ENCODE results near the gene RAB7B.

Gene RAB7B

DNA sequence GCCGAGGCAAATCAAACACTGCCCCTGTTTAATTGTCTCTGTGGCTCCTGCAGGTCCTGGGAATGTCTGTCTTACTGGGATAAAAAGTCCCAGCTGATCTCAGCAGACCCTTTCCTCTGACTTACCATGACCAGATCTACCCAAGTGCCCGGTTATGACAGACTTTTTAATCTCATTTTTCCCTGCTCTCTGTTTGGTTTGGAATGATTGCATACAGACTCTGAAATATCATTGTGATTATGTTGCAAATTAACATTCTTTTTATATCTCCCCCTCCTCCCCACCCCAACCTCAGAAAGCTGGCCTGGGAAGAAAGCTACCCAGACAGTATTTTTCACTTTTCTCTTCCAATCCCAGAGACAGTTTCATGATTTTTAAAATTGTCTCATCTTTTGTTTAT is 16.3 kb downstream of the RAB7B start:
- H2AFZ ChIP-seq = no peak overlapping the region
- H3K36me3 ChIP-seq (ENCODE audit: control insufficient read depth, insufficient read depth, low read length) = no peaks in the 10 kb centered on the region
- TF ChIP-seq, protein P1, sequence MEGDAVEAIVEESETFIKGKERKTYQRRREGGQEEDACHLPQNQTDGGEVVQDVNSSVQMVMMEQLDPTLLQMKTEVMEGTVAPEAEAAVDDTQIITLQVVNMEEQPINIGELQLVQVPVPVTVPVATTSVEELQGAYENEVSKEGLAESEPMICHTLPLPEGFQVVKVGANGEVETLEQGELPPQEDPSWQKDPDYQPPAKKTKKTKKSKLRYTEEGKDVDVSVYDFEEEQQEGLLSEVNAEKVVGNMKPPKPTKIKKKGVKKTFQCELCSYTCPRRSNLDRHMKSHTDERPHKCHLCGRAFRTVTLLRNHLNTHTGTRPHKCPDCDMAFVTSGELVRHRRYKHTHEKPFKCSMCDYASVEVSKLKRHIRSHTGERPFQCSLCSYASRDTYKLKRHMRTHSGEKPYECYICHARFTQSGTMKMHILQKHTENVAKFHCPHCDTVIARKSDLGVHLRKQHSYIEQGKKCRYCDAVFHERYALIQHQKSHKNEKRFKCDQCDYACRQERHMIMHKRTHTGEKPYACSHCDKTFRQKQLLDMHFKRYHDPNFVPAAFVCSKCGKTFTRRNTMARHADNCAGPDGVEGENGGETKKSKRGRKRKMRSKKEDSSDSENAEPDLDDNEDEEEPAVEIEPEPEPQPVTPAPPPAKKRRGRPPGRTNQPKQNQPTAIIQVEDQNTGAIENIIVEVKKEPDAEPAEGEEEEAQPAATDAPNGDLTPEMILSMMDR (IDR thresholded peaks at IDR 0.05) = no peak
- H3K4me2 ChIP-seq (ENCODE audit: low read length) = no peak overlapping the region
- peaks cover 9% of the 10 kb centered on the region for H3K4me1 ChIP-seq
- H3K9ac ChIP-seq = no peak overlapping the region
- no peak overlapping the region for H3K27ac ChIP-seq
- H3K4me3 ChIP-seq (ENCODE audit: low read depth, low read length) = no peak overlapping the region
- no peaks in the 10 kb centered on the region for H3K79me2 ChIP-seq
- no peaks in the 10 kb centered on the region for H3K9me3 ChIP-seq (ENCODE audit: control insufficient read depth, low read length)
- no peaks in the 10 kb centered on the region for H3K27me3 ChIP-seq (ENCODE audit: control insufficient read depth, insufficient read depth, low read length)

DNA sequence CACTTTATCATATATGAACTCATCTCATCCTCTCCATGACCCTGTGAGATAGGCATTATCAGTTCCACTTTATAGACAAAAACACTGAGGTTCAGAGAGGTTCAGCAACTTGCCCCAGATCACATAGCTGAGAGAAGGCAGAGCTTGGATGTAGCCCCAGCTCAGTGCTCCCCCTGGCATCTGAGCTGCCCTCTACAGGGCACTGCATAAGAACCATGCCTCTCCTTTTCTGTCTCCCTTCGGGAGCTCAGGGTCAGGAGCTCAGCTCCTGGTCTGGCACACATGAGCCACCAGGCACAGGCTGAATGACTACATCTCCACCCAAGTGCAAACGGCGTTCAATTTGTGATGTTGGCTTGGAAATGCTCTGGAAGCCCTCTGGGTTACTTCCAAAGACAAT is 16.9 kb downstream of the RAB7B start:
- Histone ChIP-seq H3K9ac (no peak overlapping the region), H3K27ac (no peak overlapping the region), H3K4me3 (ENCODE audit: low read depth, low read length) (no peak overlapping the region), H3K27me3 (ENCODE audit: control insufficient read depth, insufficient read depth, low read length) (no peaks in the 10 kb centered on the region), H3K9me3 (ENCODE audit: control insufficient read depth, low read length) (no peaks in the 10 kb centered on the region), H2AFZ (no peak overlapping the region), H3K79me2 (no peaks in the 10 kb centered on the region), H3K36me3 (ENCODE audit: control insufficient read depth, insufficient read depth, low read length) (no peaks in the 10 kb centered on the region), H3K4me1 (peaks cover 9% of the 10 kb centered on the region), H3K4me2 (ENCODE audit: low read length) (no peak overlapping the region)
- TF ChIP-seq, protein P1 (IDR thresholded peaks at IDR 0.05) = no peak

DNA sequence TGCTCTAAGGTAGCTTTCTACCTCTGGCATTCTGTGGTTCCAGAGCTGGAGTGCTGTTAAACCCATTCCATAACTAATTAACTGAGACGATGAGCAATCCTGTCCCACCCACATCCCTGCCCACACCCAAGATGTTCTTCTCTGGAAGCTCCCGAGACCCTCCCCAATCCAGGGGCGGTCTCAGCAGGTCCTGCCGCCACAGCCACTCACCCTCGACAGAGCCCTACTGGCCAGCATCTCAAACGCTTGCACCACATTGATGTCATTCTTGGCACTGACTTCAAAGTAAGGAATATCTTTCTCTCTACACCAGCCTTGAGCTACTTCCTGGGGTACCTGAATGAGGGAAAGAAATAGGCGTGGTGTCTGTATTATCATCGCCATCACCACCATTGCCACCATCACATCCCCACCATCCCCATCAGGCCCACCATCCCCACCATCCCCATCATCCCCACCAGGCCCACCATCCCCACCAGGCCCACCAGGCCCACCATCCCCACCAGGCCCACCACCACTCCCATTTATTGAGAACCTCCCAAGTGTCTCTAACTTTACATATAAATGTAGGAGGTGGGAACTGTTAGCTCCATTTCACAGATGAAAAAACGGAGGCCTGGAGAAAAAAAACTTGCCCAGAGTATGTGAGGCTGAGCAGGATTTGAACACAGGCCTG is 17.7 kb downstream of the RAB7B start:
- TF ChIP-seq, protein P1 (IDR thresholded peaks at IDR 0.05) = no peak
- no peaks in the 10 kb centered on the region for H3K27me3 ChIP-seq (ENCODE audit: control insufficient read depth, insufficient read depth, low read length)
- H3K79me2 ChIP-seq = no peaks in the 10 kb centered on the region
- no peak overlapping the region for H3K4me3 ChIP-seq (ENCODE audit: low read depth, low read length)
- no peaks in the 10 kb centered on the region for H3K36me3 ChIP-seq (ENCODE audit: control insufficient read depth, insufficient read depth, low read length)
- H3K9ac ChIP-seq = no peak overlapping the region
- H3K9me3 ChIP-seq (ENCODE audit: control insufficient read depth, low read length) = no peaks in the 10 kb centered on the region
- H3K27ac ChIP-seq = no peak overlapping the region
- no peak overlapping the region for H3K4me2 ChIP-seq (ENCODE audit: low read length)
- H3K4me1 ChIP-seq = peaks cover 9% of the 10 kb centered on the region
- no peak overlapping the region for H2AFZ ChIP-seq

DNA sequence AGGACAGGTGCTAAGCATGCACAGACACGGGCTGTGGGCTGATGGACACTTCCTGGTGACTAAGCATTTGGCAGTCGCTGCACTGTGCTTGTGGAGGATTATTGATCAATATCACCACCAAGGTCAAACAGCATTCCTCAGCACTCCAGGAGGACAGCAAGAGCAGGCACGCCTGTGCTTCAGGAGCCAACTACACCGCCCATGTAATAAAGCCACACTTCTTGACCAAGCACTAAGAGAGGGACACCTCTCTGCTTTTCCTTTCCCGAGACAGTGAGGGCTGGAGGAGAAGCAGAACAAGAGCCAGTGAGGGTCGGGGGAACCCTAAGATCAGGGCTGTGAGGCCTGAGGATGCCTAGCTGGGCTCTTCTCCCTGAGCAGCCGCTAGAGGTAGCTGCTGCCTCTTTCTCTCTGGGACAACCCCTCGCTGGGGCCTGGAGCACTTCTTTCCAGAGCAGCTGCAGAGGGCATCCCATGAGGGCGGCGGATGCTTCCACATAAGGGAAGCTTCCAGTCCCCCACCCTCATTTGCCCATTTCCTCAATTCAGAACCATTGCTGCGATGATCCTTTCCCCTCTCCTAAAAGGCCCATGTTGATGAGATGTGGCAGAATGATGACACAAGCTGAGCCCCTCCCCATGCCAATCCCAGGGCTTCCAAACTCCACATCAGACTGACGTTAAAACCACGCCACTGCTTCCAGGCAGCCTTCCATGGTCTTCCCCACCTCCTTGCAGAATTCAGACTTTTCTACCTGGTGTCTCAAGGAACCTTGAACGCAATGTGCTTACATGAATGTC is 19.1 kb downstream of the RAB7B start:
- Histone ChIP-seq H2AFZ (peak overlapping the region; percentile 75), H3K4me1 (peaks cover 9% of the 10 kb centered on the region), H3K36me3 (ENCODE audit: control insufficient read depth, insufficient read depth, low read length) (no peaks in the 10 kb centered on the region), H3K9me3 (ENCODE audit: control insufficient read depth, low read length) (no peaks in the 10 kb centered on the region), H3K27ac (peak overlapping the region; percentile 85), H3K79me2 (no peaks in the 10 kb centered on the region), H3K27me3 (ENCODE audit: control insufficient read depth, insufficient read depth, low read length) (no peaks in the 10 kb centered on the region), H3K9ac (no peak overlapping the region), H3K4me2 (ENCODE audit: low read length) (peak overlapping the region; percentile 22), H3K4me3 (ENCODE audit: low read depth, low read length) (no peak overlapping the region)
- TF ChIP-seq, protein P1 (IDR thresholded peaks at IDR 0.05) = peak; percentile 57
